GM20000 (cell line): ENCODE data around the gene ADAT3.

Experiments used
- DNase-seq: peaks from one replicate; pipeline ENCODE4 v3.0.0; 2012; ENCODE audit warnings: low spot score
- CTCF ChIP-seq: IDR thresholded peaks from 2 replicates; pipeline ENCODE4 v1.5.1; 2012; ENCODE audit warnings: mild to moderate bottlenecking, control low read depth; ENCODE audit errors: extremely low read depth, missing control alignments

ADAT3 gene

DNA sequence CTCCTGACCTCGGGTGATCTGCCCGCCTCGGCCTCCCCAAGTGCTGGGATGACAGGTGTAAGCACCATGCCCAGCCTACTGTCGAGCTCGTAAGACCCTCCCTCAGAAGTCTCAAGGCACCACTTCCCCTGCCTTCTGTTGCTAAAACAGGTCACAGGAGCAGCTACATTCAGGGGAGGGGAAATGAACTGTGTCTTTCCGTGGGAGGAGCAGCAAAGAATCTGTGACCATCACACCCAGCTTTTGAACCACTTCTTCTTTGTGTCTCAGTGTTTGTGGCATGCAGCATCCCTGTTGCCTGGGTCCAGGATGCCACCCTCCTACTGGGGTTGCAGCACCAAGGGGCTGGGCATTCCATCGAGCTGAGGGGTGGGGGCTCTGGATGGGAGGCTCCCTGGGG lies 28.0 kb downstream of the ADAT3 start:
- no peak for TF ChIP-seq CTCF
- DNase-seq: no peak

DNA sequence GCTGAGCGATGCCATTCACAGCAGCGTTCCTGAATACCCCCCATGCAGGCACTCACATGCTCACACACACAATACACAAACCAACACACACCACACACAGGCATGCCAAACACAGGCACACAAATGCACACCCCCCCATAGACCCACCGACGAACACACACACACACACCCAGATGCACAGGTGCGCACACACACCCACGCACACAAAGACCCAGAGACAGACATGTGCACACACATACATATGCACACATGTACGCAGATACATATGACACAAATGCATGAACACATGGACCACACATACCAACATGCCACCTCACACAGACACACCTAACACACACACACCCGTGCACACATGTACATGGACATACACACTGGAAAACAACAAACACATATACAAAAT lies 28.7 kb downstream of the ADAT3 start:
- no peak for TF ChIP-seq CTCF

DNA sequence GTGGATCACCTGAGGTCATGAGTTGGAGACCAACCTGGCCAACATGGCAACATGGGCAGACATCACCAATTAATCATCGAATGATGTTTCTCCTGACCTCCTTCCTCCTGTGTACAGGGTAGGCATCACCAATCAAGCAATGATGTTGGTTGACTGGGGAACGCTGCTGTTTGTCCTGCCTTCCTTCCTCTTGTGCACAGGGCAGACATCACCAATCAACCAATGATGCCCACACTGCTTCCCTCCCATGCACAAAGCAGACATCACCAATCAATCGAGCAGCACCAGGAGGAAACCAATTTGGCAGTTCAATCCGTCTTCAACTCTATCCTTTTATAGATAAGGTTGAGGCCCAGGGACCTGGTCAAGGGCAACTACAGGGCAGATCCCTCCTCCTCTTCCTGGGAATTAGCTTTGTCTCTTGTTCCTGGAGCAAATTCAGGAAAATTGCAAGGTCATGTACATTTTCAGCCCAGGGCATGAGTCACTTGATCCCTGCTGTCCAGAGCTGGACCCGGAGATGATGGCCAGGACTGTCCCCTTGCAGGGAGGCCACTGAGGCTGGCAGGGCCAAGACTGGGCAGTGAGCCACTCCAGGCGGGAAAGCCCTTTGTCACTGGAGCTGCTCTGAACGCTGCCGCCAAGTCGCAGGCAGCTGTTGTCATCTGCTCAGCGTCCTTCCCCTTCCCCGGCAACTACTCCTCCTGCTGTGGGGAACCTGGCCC lies 30.4 kb downstream of the ADAT3 start:
- no peak for TF ChIP-seq CTCF
- no peak for DNase-seq

More for the DNA sequence above, 28.7 kb downstream of the ADAT3 start:
- no peak for DNase-seq

- no peak for TF ChIP-seq CTCF
- DNase-seq: no peak
These were observed 31.2 kb downstream of the ADAT3 start for GRCh38 chr19:1936430-1936829.

- no peak for DNase-seq
- TF ChIP-seq CTCF: no peak
These were observed 31.9 kb downstream of the ADAT3 start for GRCh38 chr19:1936916-1937610.

GRCh38 chr19:1938071-1938470 lies 32.9 kb downstream of the ADAT3 start:
- no peak for DNase-seq
- TF ChIP-seq CTCF: no peak
